H9 (cell line): Measurements from ENCODE around the gene MYO7A. TPM values are rescaled to one million over a fixed set of nuclear protein-coding genes. Genes with fewer than 3 reads are reported as not detected.

Experiments used
- DNase-seq: peaks from one replicate; pipeline ENCODE4 v3.0.0-alpha.2; 2017
- H2AFZ ChIP-seq: one replicate; pipeline ENCODE4 v1.6.1; 2013; ENCODE audit warnings: mild to moderate bottlenecking, low read length, control low read depth, moderate library complexity
- H2AK5ac ChIP-seq: 2 replicates; pipeline ENCODE4 v1.6.1; 2013; ENCODE audit warnings: low read length, control low read depth, mixed read lengths; ENCODE audit not compliant: insufficient read length
- H2BK120ac ChIP-seq: one replicate; pipeline ENCODE4 v1.6.1; 2013; ENCODE audit warnings: low read depth, mild to moderate bottlenecking, low read length, control low read depth, inconsistent platforms; ENCODE audit not compliant: poor library complexity, severe bottlenecking
- H2BK12ac ChIP-seq: 2 replicates; pipeline ENCODE4 v1.6.1; 2013; ENCODE audit warnings: low read length, control low read depth, mixed read lengths, low read depth; ENCODE audit not compliant: insufficient read length
- H2BK15ac ChIP-seq: 2 replicates; pipeline ENCODE4 v1.6.1; 2013; ENCODE audit warnings: low read depth, low read length, control low read depth
- H2BK20ac ChIP-seq: one replicate; pipeline ENCODE4 v1.6.1; 2013; ENCODE audit warnings: low read depth, mild to moderate bottlenecking, low read length, control low read depth, inconsistent platforms; ENCODE audit not compliant: poor library complexity, severe bottlenecking
- H2BK5ac ChIP-seq: 2 replicates; pipeline ENCODE4 v1.6.1; 2013; ENCODE audit warnings: low read length, control low read depth, mixed read lengths; ENCODE audit not compliant: insufficient read length
- H3K14ac ChIP-seq: 2 replicates; pipeline ENCODE4 v1.6.1; 2013; ENCODE audit warnings: low read length, control low read depth; ENCODE audit not compliant: insufficient read depth
- H3K18ac ChIP-seq: 2 replicates; pipeline ENCODE4 v1.6.1; 2013; ENCODE audit warnings: low read depth, mild to moderate bottlenecking, mixed read lengths, low read length, control low read depth; ENCODE audit not compliant: insufficient read length
- H3K23ac ChIP-seq: 2 replicates; pipeline ENCODE4 v1.6.1; 2013; ENCODE audit warnings: low read length, control low read depth, mixed read lengths, low read depth; ENCODE audit not compliant: insufficient read length
- H3K23me2 ChIP-seq: 2 replicates; pipeline ENCODE4 v1.6.1; 2013; ENCODE audit warnings: low read depth, mild to moderate bottlenecking, mixed read lengths, low read length, control low read depth; ENCODE audit not compliant: insufficient read length, poor library complexity, severe bottlenecking
- H3K27ac ChIP-seq: 2 replicates; pipeline ENCODE4 v1.5.1; 2013; ENCODE audit warnings: low read length, control low read depth, mixed read lengths, low read depth; ENCODE audit not compliant: insufficient read length
- H3K27me3 ChIP-seq: 2 replicates; pipeline ENCODE4 v1.6.1; 2013; ENCODE audit warnings: low read length, control low read depth, inconsistent platforms; ENCODE audit not compliant: insufficient read depth
- H3K4ac ChIP-seq: 2 replicates; pipeline ENCODE4 v1.6.1; 2013; ENCODE audit warnings: low read depth, mild to moderate bottlenecking, control low read depth, inconsistent platforms, low read length, moderate library complexity
- H3K4me1 ChIP-seq: 2 replicates; pipeline ENCODE4 v1.6.1; 2013; ENCODE audit warnings: low read length, control low read depth, inconsistent platforms; ENCODE audit not compliant: insufficient read depth
- H3K4me2 ChIP-seq: 2 replicates; pipeline ENCODE4 v1.6.1; 2013; ENCODE audit warnings: low read length, control low read depth, mixed read lengths; ENCODE audit not compliant: insufficient read length, insufficient read depth
- H3K56ac ChIP-seq: 2 replicates; pipeline ENCODE4 v1.6.1; 2013; ENCODE audit warnings: low read depth, mild to moderate bottlenecking, mixed read lengths, low read length, control low read depth; ENCODE audit not compliant: insufficient read length
- H3K79me1 ChIP-seq: 2 replicates; pipeline ENCODE4 v1.6.1; 2013; ENCODE audit warnings: low read depth, mild to moderate bottlenecking, moderate library complexity, low read length, control low read depth, inconsistent platforms; ENCODE audit not compliant: insufficient read depth, poor library complexity, severe bottlenecking
- H3K79me2 ChIP-seq: 2 replicates; pipeline ENCODE4 v1.6.1; 2013; ENCODE audit warnings: low read length, control low read depth, inconsistent platforms; ENCODE audit not compliant: insufficient read depth
- H3K9ac ChIP-seq: 2 replicates; pipeline ENCODE4 v1.6.1; 2013; ENCODE audit warnings: low read length, control low read depth, mixed read lengths; ENCODE audit not compliant: insufficient read length; ENCODE audit errors: extremely low read depth
- H3K9me3 ChIP-seq: one replicate; pipeline ENCODE4 v1.6.1; 2013; ENCODE audit warnings: low read depth, low read length, inconsistent platforms; ENCODE audit not compliant: control insufficient read depth
- H3T11ph ChIP-seq: one replicate; pipeline ENCODE4 v1.6.1; 2013; ENCODE audit warnings: mild to moderate bottlenecking, low read length, control low read depth, inconsistent platforms
- H4K20me1 ChIP-seq: one replicate; pipeline ENCODE4 v1.6.1; 2013; ENCODE audit not compliant: control insufficient read depth, insufficient read length, insufficient read depth
- H4K5ac ChIP-seq: 2 replicates; pipeline ENCODE4 v1.6.1; 2013; ENCODE audit warnings: low read depth, mild to moderate bottlenecking, mixed read lengths, low read length, control low read depth; ENCODE audit not compliant: insufficient read length
- H4K8ac ChIP-seq: replicated peaks from 2 replicates; pipeline ENCODE4 v1.6.1; 2013; ENCODE audit warnings: low read length, control low read depth, mixed read lengths, low read depth; ENCODE audit not compliant: insufficient read length
- H4K91ac ChIP-seq: 2 replicates; pipeline ENCODE4 v1.6.1; 2013; ENCODE audit warnings: low read depth, mild to moderate bottlenecking, moderate library complexity, mixed read lengths, low read length, control low read depth; ENCODE audit not compliant: insufficient read length
- H3K27ac Mint-ChIP-seq, 3 experiments: 2 replicates in 2 of 3; 3 replicates in 1 of 3; pipeline ENCODE4 v1.8.0; 2020 to 2021; ENCODE audit warnings: mixed read lengths in 3 of 3, mild to moderate bottlenecking in 1 of 3, moderate library complexity in 1 of 3
- H3K27me3 Mint-ChIP-seq: 2 replicates; pipeline ENCODE4 v1.8.0; 2021; ENCODE audit warnings: low read depth, mild to moderate bottlenecking, moderate library complexity, mixed read lengths
- H3K36me3 Mint-ChIP-seq, 3 experiments: 2 replicates in 2 of 3; 3 replicates in 1 of 3; pipeline ENCODE4 v1.8.0; 2020 to 2021; ENCODE audit warnings: low read depth in 3 of 3, mixed read lengths in 3 of 3; ENCODE audit not compliant: insufficient read depth in 1 of 3
- H3K4me1 Mint-ChIP-seq, 2 experiments: 2 replicates each; pipeline ENCODE4 v1.8.0; 2020; ENCODE audit warnings: mixed read lengths in 2 of 2
- H3K4me3 Mint-ChIP-seq, 2 experiments: 2 replicates in 1 of 2; 3 replicates in 1 of 2; pipeline ENCODE4 v1.8.0; 2020 to 2021; ENCODE audit warnings: mild to moderate bottlenecking in 2 of 2, mixed read lengths in 2 of 2, moderate library complexity in 1 of 2
- H3K9me3 Mint-ChIP-seq, 2 experiments: 2 replicates in 1 of 2; 3 replicates in 1 of 2; pipeline ENCODE4 v1.8.0; 2020; ENCODE audit warnings: mild to moderate bottlenecking in 2 of 2, mixed read lengths in 2 of 2, moderate library complexity in 1 of 2
- CTCF ChIP-seq: fragments of 200-600 bp; sonication (generic); conservative IDR thresholded peaks from 3 replicates; pipeline ENCODE4 v1.8.0; 2021; ENCODE audit warnings: antibody characterized with exemption, mild to moderate bottlenecking
- WGBS: extraction: QIAGEN DNeasy Blood & Tissue Kit; methylation state at CpG from one replicate; pipeline ENCODE4 v1.1.7; 2013; ENCODE audit warnings: missing lambda C conversion rate, low lambda C conversion rate, mixed read lengths; ENCODE audit not compliant: insufficient read length; ENCODE audit errors: extremely low coverage; 5-methylcytosine and 5-hydroxymethylcytosine counted together
- total RNA-seq: library from RNA; stranded (reverse); gene quantifications from 2 replicates; pipeline ENCODE4 v1.2.1, GENCODE V29; 2021

The MYO7A gene
- total RNA-seq, 1 experiment from 2014 or later = 1.6 TPM

- H3K4me2 ChIP-seq = no peak overlapping the region
- no peak overlapping the region for H3K4ac ChIP-seq
- H3K4me1 ChIP-seq = no peaks in the 10 kb centered on the region; the same call in 1 of the 2 replicates
- no peak overlapping the region for H3K14ac ChIP-seq
- no peaks in the 10 kb centered on the region for H3K27me3 ChIP-seq
- H3K23ac ChIP-seq = no peak overlapping the region
- H2BK15ac ChIP-seq = no peak overlapping the region
- no peak overlapping the region for H2AFZ ChIP-seq
- Mint-ChIP-seq H3K27ac (no peak overlapping the region; a peak in 1 of 7 replicates), H3K4me1 (peaks cover 10 to 15% of the 10 kb centered on the region in 2 experiments), H3K9me3 (no peaks in the 10 kb centered on the region), H3K27me3 (no peaks in the 10 kb centered on the region), H3K4me3 (no peak overlapping the region), H3K36me3 (no peaks in the 10 kb centered on the region)
- H4K8ac ChIP-seq = no peak overlapping the region
- no peak overlapping the region for H3K9ac ChIP-seq
- no peak overlapping the region for H2BK5ac ChIP-seq
- peaks cover 2% of the 10 kb centered on the region for H4K20me1 ChIP-seq
- no peaks in the 10 kb centered on the region for H3K79me1 ChIP-seq
- no peak for TF ChIP-seq CTCF
- H3K27ac ChIP-seq = no peak overlapping the region
- DNase-seq = no peak
- no peak overlapping the region for H3K56ac ChIP-seq
- H4K91ac ChIP-seq = no peak overlapping the region
- no peaks in the 10 kb centered on the region for H3K23me2 ChIP-seq
- no peak overlapping the region for H4K5ac ChIP-seq
- H2BK12ac ChIP-seq = no peak overlapping the region
- H3K18ac ChIP-seq = no peak overlapping the region
- no peak overlapping the region for H3T11ph ChIP-seq
- no peak overlapping the region for H2BK20ac ChIP-seq
- H3K79me2 ChIP-seq = no peaks in the 10 kb centered on the region
- WGBS = no CpG with 5 or more reads among the region's 12 CpGs
- no peak overlapping the region for H2BK120ac ChIP-seq
- H3K9me3 ChIP-seq = no peaks in the 10 kb centered on the region
- H2AK5ac ChIP-seq = no peak overlapping the region
Measured at GRCh38 chr11:77136784-77137420, 8.9 kb downstream of the MYO7A start.
